GM06990 (cell line): ENCODE data around the gene FNDC3B.

Experiments
- DNase-seq: peaks from one replicate; pipeline ENCODE4 v3.0.0-alpha.2; 2011; ENCODE audit not compliant: insufficient read length; ENCODE audit errors: extremely low read depth
- H3K27me3 ChIP-seq: replicated peaks from 2 replicates; pipeline ENCODE4 v1.6.0; 2011; ENCODE audit warnings: low read length; ENCODE audit not compliant: control insufficient read depth, insufficient read depth
- H3K36me3 ChIP-seq: 2 replicates; pipeline ENCODE4 v1.5.1; 2011; ENCODE audit warnings: low read length; ENCODE audit not compliant: control insufficient read depth, insufficient read depth
- H3K4me3 ChIP-seq: replicated peaks from 2 replicates; pipeline ENCODE4 v1.5.1; 2011; ENCODE audit warnings: low read depth, mild to moderate bottlenecking, control low read depth, low read length
- TF ChIP-seq, protein P1 (sequence below): IDR thresholded peaks from 2 replicates; pipeline ENCODE4 v1.5.1; 2011; ENCODE audit warnings: low read length, control low read depth, mild to moderate bottlenecking, inconsistent platforms; ENCODE audit not compliant: insufficient read depth, poor library complexity, severe bottlenecking

FNDC3B gene

DNA sequence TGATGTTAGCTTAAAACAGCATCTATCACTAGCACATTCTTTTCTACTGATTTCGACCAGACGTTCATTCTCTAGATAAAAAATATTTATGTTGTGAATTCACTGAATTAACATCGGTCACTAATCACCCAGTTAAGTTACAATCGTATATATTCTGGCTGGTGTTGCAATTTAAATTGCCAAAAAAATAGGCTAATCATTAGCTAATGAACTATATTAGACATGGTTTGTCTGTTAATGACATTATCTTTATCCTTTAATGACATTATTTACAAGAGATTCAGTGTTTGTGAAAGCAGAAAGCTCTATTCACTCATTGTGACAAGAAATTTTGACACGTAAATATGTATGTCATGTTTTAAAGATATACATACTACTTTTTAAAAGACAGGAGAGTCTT lies 402.2 kb downstream of the FNDC3B start:
- no peaks in the 10 kb centered on the region; the same call in 1 of the 2 replicates for H3K27me3 ChIP-seq
- no peaks in the 10 kb centered on the region for H3K36me3 ChIP-seq
- no peak for DNase-seq
- H3K4me3 ChIP-seq: no peak overlapping the region
- TF ChIP-seq, protein P1, sequence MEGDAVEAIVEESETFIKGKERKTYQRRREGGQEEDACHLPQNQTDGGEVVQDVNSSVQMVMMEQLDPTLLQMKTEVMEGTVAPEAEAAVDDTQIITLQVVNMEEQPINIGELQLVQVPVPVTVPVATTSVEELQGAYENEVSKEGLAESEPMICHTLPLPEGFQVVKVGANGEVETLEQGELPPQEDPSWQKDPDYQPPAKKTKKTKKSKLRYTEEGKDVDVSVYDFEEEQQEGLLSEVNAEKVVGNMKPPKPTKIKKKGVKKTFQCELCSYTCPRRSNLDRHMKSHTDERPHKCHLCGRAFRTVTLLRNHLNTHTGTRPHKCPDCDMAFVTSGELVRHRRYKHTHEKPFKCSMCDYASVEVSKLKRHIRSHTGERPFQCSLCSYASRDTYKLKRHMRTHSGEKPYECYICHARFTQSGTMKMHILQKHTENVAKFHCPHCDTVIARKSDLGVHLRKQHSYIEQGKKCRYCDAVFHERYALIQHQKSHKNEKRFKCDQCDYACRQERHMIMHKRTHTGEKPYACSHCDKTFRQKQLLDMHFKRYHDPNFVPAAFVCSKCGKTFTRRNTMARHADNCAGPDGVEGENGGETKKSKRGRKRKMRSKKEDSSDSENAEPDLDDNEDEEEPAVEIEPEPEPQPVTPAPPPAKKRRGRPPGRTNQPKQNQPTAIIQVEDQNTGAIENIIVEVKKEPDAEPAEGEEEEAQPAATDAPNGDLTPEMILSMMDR: no peak

DNA sequence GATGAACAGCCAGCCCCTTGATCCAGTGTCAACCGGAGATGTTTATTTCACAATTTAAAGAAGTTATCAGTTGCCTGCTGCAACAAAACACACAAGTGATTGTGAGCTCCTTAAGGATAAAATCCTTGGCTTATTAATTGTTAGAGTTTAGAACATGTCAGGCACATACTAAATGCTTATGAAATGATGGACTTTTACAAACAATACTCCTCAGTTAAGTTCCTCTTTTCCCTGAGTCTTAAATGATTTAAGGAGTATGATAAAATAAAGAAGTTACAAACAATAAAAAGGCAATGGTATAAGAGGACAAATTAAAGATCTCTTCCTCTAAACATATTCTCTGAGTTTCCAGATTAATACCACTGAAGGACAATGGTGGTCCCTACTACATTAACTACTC lies 403.2 kb downstream of the FNDC3B start:
- no peaks in the 10 kb centered on the region; the same call in 1 of the 2 replicates for H3K27me3 ChIP-seq
- no peaks in the 10 kb centered on the region for H3K36me3 ChIP-seq
- DNase-seq: no peak
- H3K4me3 ChIP-seq: no peak overlapping the region
- TF ChIP-seq, protein P1: no peak

DNA sequence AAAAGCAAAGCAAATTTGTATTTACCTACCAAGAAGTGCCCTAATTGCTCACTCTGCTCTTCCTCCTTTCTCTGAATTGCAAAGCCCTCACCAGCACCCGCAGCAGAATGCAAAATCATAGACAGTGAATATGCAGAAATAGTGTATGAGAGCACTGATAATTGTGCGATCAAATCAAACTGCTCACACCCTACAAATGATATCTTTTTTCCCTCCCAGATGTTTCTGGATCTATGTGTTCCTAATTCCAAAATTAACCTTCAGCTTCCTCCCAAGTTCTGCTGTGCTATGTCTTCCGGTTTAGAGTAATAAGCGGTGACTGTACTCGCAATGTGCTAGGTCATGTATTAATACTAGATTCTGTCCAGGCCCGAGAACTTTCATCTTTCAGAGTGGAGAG lies 405.4 kb downstream of the FNDC3B start:
- Histone ChIP-seq H3K36me3 (no peaks in the 10 kb centered on the region), H3K27me3 (no peaks in the 10 kb centered on the region; the same call in 1 of the 2 replicates), H3K4me3 (no peak overlapping the region)
- TF ChIP-seq, protein P1: no peak
- no peak for DNase-seq

DNA sequence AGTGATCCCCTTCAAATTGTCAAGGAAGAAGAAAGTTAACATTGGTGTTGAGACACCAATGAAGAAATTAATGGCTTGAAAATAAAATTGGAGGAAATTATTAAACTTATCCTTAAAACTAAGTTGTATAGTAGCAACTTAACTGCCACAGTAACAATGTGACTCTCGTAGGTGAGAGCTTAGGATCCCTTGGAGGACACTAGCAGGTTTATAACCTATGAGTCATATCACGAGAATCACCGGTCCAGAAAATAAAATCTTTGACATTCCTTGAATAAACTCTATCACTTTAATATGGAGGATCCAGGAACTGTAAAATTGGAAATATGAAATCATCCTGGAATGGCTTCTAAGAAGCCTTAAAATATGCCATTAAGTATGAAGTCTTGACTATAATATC lies 406.8 kb downstream of the FNDC3B start:
- TF ChIP-seq, protein P1: no peak
- H3K27me3 ChIP-seq: no peaks in the 10 kb centered on the region; the same call in 1 of the 2 replicates
- no peak for DNase-seq
- no peaks in the 10 kb centered on the region for H3K36me3 ChIP-seq
- no peak overlapping the region for H3K4me3 ChIP-seq

DNA sequence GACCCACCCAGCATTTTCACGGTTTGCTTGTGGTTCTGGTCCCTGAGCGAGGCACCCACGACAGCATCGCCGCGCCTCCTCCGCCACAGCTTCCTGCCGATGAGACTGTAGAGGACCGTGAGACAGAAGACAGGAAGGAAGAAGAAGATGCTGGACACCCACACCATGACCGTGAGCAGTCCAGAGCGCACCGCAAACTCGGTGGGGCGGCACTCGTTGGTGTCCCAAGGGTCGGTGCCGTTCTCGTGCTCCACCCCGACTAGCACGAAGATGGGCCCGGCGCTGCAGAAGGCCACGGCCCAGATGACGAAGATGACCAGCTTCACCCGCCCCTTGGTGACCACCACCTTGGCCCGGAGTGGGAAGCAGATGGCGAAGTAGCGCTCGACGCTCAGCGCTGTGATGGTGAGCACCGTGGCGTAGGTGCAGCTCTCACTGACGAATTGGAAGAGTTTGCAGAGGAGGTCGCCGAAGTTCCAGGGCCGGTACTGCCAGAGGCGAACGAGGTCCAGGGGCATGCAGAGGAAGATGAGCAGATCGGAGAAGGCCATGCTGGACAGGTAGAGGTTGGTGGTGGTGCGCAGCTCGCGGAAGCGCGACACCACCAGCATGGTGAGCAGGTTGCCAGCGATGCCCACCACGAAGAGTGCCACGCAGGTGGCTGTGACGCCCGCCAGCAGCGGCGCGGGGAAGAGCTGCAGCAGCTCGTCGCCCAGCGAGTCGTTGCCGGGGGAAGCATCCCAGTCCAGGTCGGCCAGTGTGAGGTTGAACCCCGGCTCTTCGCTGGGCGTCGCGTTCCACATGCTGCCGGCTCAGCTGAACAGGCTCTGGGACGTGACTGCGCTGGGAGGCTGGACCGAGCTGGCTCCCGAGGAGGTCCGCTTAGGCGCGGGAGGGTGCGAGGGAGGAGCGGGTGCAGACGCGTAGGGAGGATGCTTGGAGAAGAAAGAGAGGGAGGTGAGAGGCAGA lies 408.5 kb downstream of the FNDC3B start, which contains the start of gene GHSR:
Gene GHSR (minus strand): TSS at position 846 of the 969 bp plus-strand sequence. CDS start 43 bp downstream, at position 803.
- Histone ChIP-seq H3K4me3 (no peak within 1 kb of the TSS), H3K27me3 (no peaks in the 10 kb centered on the region; the same call in 1 of the 2 replicates), H3K36me3 (no peaks in the 10 kb centered on the region)
- DNase-seq: no peak
- TF ChIP-seq, protein P1: no peak
